GM21786 (cell line): ENCODE data around the gene WNT3A.

Source experiments
- ATAC-seq: cut with Tn5 transposase; IDR thresholded peaks from one replicate; pipeline ENCODE4 v1.9.1; 2021; ENCODE audit not compliant: unreplicated experiment

The WNT3A gene

GRCh38 chr1:228097333-228098081 lies 90.7 kb downstream of the WNT3A start:
- ATAC-seq, result no peak

GRCh38 chr1:228098323-228098931 lies 91.6 kb downstream of the WNT3A start:
- no peak for ATAC-seq

- no peak for ATAC-seq
Measured at GRCh38 chr1:228099331-228099732, 92.5 kb downstream of the WNT3A start.

GRCh38 chr1:228100822-228101613 lies 94.2 kb downstream of the WNT3A start:
- ATAC-seq, result no peak

GRCh38 chr1:228101614-228101993 lies 94.8 kb downstream of the WNT3A start:
- no peak for ATAC-seq

- peak; percentile 19 for ATAC-seq
Measured at GRCh38 chr1:228101994-228102790, 95.4 kb downstream of the WNT3A start.

GRCh38 chr1:228102791-228103620 lies 96.2 kb downstream of the WNT3A start, which contains the start of gene C1orf35:
Gene C1orf35 (minus strand): TSS chr1:228103325. CDS start chr1:228103227, 98 bp downstream.
- peak; percentile 73 for ATAC-seq

GRCh38 chr1:228104526-228105269 lies 97.9 kb downstream of the WNT3A start:
- ATAC-seq, result no peak

GRCh38 chr1:228105270-228105995 lies 98.6 kb downstream of the WNT3A start:
- no peak for ATAC-seq

- ATAC-seq, result no peak
Measured at GRCh38 chr1:228105996-228106799, 99.4 kb downstream of the WNT3A start.

GRCh38 chr1:228106800-228107054 lies 99.9 kb downstream of the WNT3A start:
- no peak for ATAC-seq

- ATAC-seq, result no peak
Measured at GRCh38 chr1:228107636-228108035, 100.8 kb downstream of the WNT3A start.

- no peak for ATAC-seq
Measured at GRCh38 chr1:228108055-228108690, 101.4 kb downstream of the WNT3A start.

GRCh38 chr1:228108742-228109072 lies 101.9 kb downstream of the WNT3A start:
- peak; percentile 2 for ATAC-seq

GRCh38 chr1:228109073-228109961 lies 102.5 kb downstream of the WNT3A start, which contains the start of gene MRPL55:
Gene MRPL55 (minus strand): TSS chr1:228109299. CDS start chr1:228108260, 1,039 bp downstream.
- ATAC-seq, result peak; percentile 93

- no peak for ATAC-seq
Measured at GRCh38 chr1:228109962-228110488, 103.2 kb downstream of the WNT3A start.
